ENCODE measurements around the gene FOXF1.

DNA sequence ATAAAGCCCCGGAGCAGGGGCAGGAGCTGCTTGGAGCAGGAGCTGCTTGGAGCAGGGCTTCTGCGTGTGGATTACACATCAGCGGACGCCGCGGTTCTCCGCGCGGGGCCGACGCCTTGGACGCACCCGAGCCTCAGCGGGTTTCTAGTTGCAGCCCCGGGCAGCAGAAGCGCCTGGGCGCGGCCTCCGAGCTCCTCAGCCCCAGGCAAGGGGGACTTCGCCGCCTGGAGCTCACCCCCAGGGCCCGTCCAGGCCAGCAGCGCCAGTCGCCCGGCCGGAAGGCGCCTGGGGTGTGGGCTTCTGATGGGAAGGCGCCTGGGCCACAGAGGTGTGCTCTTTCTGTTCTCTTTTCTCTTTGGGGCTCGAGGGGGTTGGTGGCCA, 6.3 kb downstream of the FOXF1 start:
- TF ChIP-seq, protein P1, sequence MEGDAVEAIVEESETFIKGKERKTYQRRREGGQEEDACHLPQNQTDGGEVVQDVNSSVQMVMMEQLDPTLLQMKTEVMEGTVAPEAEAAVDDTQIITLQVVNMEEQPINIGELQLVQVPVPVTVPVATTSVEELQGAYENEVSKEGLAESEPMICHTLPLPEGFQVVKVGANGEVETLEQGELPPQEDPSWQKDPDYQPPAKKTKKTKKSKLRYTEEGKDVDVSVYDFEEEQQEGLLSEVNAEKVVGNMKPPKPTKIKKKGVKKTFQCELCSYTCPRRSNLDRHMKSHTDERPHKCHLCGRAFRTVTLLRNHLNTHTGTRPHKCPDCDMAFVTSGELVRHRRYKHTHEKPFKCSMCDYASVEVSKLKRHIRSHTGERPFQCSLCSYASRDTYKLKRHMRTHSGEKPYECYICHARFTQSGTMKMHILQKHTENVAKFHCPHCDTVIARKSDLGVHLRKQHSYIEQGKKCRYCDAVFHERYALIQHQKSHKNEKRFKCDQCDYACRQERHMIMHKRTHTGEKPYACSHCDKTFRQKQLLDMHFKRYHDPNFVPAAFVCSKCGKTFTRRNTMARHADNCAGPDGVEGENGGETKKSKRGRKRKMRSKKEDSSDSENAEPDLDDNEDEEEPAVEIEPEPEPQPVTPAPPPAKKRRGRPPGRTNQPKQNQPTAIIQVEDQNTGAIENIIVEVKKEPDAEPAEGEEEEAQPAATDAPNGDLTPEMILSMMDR (conservative IDR thresholded peaks at IDR 0.05 in 1 of 2, IDR thresholded peaks at IDR 0.05 in 1 of 2; ENCODE audit: low read depth in 1 of 2, low read length in 2 of 2), result no peak
- TF ChIP-seq EZH2 (IDR thresholded peaks at IDR 0.05; ENCODE audit: low read length, missing control alignments), result no peak
